ENCODE results near the gene PTPRT. TPM values are rescaled to one million over a fixed set of nuclear protein-coding genes. Genes with fewer than 3 reads are reported as not detected.

The PTPRT gene
- total RNA-seq, 4 donors from 2014 or later, result under 0.01 to 0.64 (median 0.40) TPM

- no peak for DNase-seq
- no peak overlapping the region for H3K27ac ChIP-seq
- intact Hi-C loops (cut with DNase I; ENCODE audit: low total_unique reads), result no loop called here
- in situ Hi-C loops (cut with MboI; ENCODE audit: low pct_ligation_motif_present in 1 of 4, low pct_unique_long_range_greater_than_20kb in 1 of 4, low sequenced_read_pairs in 3 of 4), result no loop called here
- H3K27me3 ChIP-seq, result no peaks in the 10 kb centered on the region
- WGBS, 2 donors (ENCODE audit: low coverage in 1 of 2), result 64 to 68% methylated on average over 6 of the region's 6 CpGs
- no peaks in the 10 kb centered on the region for H3K4me1 ChIP-seq
- TF ChIP-seq CTCF (IDR thresholded peaks at IDR 0.05) (no peak), POLR2AphosphoS5 (IDR thresholded peaks at IDR 0.05) (no peak), EP300 (IDR thresholded peaks at IDR 0.05; ENCODE audit: low read depth) (no peak), POLR2A (IDR thresholded peaks at IDR 0.05) (no peak)
- no peak overlapping the region for H3K4me3 ChIP-seq
- no peaks in the 10 kb centered on the region for H3K36me3 ChIP-seq
- no peaks in the 10 kb centered on the region for H3K9me3 ChIP-seq
Measured at GRCh38 chr20:43037605-43038309, 151.9 kb downstream of the PTPRT start.

GRCh38 chr20:43034981-43035724 lies 154.6 kb downstream of the PTPRT start:
- no peak for DNase-seq
- WGBS, 2 donors (ENCODE audit: low coverage in 1 of 2), result 45 to 57% methylated on average over 5 to 9 of the region's 9 CpGs
- Histone ChIP-seq H3K27me3 (no peaks in the 10 kb centered on the region), H3K9me3 (no peaks in the 10 kb centered on the region), H3K4me1 (no peaks in the 10 kb centered on the region), H3K4me3 (no peak overlapping the region), H3K36me3 (no peaks in the 10 kb centered on the region), H3K27ac (no peak overlapping the region)
- TF ChIP-seq POLR2A (IDR thresholded peaks at IDR 0.05), result no peak
- TF ChIP-seq POLR2AphosphoS5 (IDR thresholded peaks at IDR 0.05), result no peak
- TF ChIP-seq CTCF (IDR thresholded peaks at IDR 0.05), result no peak
- no peak for TF ChIP-seq EP300 (IDR thresholded peaks at IDR 0.05; ENCODE audit: low read depth)
- in situ Hi-C loops (cut with MboI; ENCODE audit: low pct_ligation_motif_present in 1 of 4, low pct_unique_long_range_greater_than_20kb in 1 of 4, low sequenced_read_pairs in 3 of 4) (no loop called here), intact Hi-C loops (cut with DNase I; ENCODE audit: low total_unique reads) (no loop called here)

DNA sequence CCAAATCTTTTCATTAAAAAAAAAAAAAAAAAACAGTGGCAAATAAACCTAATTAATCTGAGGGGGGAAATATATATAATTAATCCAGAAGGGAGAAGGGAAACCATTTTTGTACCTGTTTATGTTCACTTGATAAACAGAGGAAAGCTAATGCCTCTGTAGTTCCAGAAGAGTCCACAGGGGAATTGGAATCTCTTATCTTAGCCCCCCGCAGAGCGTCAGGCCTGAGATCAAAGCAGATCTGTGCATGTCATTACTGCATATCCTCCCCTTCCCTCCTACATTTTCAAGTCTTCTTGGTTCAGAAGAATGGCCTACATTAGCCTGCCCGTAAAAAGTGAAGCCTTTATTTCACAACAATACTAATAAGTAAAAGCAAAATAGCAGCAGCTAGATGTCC lies 157.2 kb downstream of the PTPRT start:
- Histone ChIP-seq H3K4me1 (no peaks in the 10 kb centered on the region), H3K36me3 (no peaks in the 10 kb centered on the region), H3K9me3 (no peaks in the 10 kb centered on the region), H3K27ac (no peak overlapping the region), H3K27me3 (no peaks in the 10 kb centered on the region), H3K4me3 (no peak overlapping the region)
- 17 to 61% methylated on average over 1 to 3 of the region's 3 CpGs for WGBS, 2 donors (ENCODE audit: low coverage in 1 of 2)
- in situ Hi-C loops (cut with MboI; ENCODE audit: low pct_ligation_motif_present in 1 of 4, low pct_unique_long_range_greater_than_20kb in 1 of 4, low sequenced_read_pairs in 3 of 4) (no loop called here), intact Hi-C loops (cut with DNase I; ENCODE audit: low total_unique reads) (no loop called here)
- DNase-seq, result no peak
- TF ChIP-seq POLR2AphosphoS5 (IDR thresholded peaks at IDR 0.05) (no peak), POLR2A (IDR thresholded peaks at IDR 0.05) (no peak), EP300 (IDR thresholded peaks at IDR 0.05; ENCODE audit: low read depth) (no peak), CTCF (IDR thresholded peaks at IDR 0.05) (no peak)

GRCh38 chr20:43029176-43029575 lies 160.5 kb downstream of the PTPRT start:
- Histone ChIP-seq H3K9me3 (no peaks in the 10 kb centered on the region), H3K4me1 (no peaks in the 10 kb centered on the region), H3K36me3 (no peaks in the 10 kb centered on the region), H3K27me3 (no peaks in the 10 kb centered on the region), H3K27ac (no peak overlapping the region), H3K4me3 (no peak overlapping the region)
- no peak for DNase-seq
- in situ Hi-C loops (cut with MboI; ENCODE audit: low pct_ligation_motif_present in 1 of 4, low pct_unique_long_range_greater_than_20kb in 1 of 4, low sequenced_read_pairs in 3 of 4), result no loop called here
- TF ChIP-seq POLR2A (IDR thresholded peaks at IDR 0.05) (no peak), POLR2AphosphoS5 (IDR thresholded peaks at IDR 0.05) (no peak), EP300 (IDR thresholded peaks at IDR 0.05; ENCODE audit: low read depth) (no peak), CTCF (IDR thresholded peaks at IDR 0.05) (no peak)
- 89 to 95% methylated on average over 4 to 8 of the region's 8 CpGs for WGBS, 2 donors (ENCODE audit: low coverage in 1 of 2)
- intact Hi-C loops (cut with DNase I; ENCODE audit: low total_unique reads), result no loop called here

Measured in transverse colon (tissue), 4 donors.